ENCODE results near the gene C1orf174.

The C1orf174 gene

GRCh38 chr1:3864884-3865283, 35.2 kb downstream of the C1orf174 start:
- Histone ChIP-seq H3K4me3 (ENCODE audit: low read depth, low read length) (no peak overlapping the region), H3K9me3 (ENCODE audit: control insufficient read depth, insufficient read depth, low read depth, low read length) (no peaks in the 10 kb centered on the region), H3K4me1 (ENCODE audit: control insufficient read depth, insufficient read depth, low read length) (peaks cover 5% of the 10 kb centered on the region; the same call in 1 of the 2 replicates), H3K9ac (ENCODE audit: low read length) (no peak overlapping the region), H3K27me3 (ENCODE audit: control insufficient read depth, insufficient read depth, low read length) (no peaks in the 10 kb centered on the region), H3K27ac (ENCODE audit: low read depth, low read length) (no peak overlapping the region), H3K36me3 (ENCODE audit: control insufficient read depth, insufficient read depth, low read length) (0 out of 2 replicates have a peak, but pooled peaks cover 5% of the 10 kb centered on the region)

DNA sequence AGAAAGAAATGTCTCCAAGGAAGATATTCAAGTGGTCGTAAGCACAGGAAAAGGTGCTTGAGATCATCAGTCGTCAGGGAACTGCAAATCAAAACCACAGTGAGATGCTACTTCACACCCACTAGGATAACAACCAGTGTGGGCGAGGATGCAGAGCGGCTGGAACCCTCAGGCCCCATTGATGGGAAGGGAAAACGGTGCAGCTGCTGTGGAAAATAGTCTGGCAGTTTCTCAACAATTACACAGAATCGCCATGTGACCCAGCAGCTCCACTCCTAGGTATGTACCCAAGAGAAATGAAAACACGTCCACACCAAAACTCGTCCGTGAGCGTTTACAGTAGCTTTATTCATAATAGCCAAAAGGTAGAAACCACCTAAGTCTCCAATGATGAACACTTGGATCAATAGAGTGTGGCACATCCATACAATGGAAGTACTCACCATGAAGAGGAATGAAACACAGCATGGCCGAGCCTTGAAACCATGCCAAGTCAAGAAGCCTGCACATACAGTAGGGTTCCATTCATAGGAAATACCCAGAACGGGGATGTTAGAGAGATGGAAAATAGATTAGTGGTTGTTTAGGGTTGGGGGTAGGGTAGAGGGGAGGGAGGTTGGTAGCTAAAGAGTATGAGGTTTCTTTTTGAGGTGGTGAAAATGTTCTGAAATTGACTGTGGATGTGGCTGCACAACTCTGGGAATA, 36.7 kb downstream of the C1orf174 start:
- no peak overlapping the region for H3K27ac ChIP-seq (ENCODE audit: low read depth, low read length)
- H3K4me3 ChIP-seq (ENCODE audit: low read depth, low read length), result no peak overlapping the region
- H3K9me3 ChIP-seq (ENCODE audit: control insufficient read depth, insufficient read depth, low read depth, low read length), result no peaks in the 10 kb centered on the region
- 0 out of 2 replicates have a peak, but pooled peaks cover 3% of the 10 kb centered on the region for H3K36me3 ChIP-seq (ENCODE audit: control insufficient read depth, insufficient read depth, low read length)
- peaks cover 12% of the 10 kb centered on the region; the same call in 1 of the 2 replicates for H3K27me3 ChIP-seq (ENCODE audit: control insufficient read depth, insufficient read depth, low read length)
- peaks cover 10% of the 10 kb centered on the region; the same call in 1 of the 2 replicates for H3K4me1 ChIP-seq (ENCODE audit: control insufficient read depth, insufficient read depth, low read length)
- no peak overlapping the region for H3K9ac ChIP-seq (ENCODE audit: low read length)

- Histone ChIP-seq H3K27ac (ENCODE audit: low read depth, low read length) (no peak overlapping the region), H3K9ac (ENCODE audit: low read length) (no peak overlapping the region)
Measured at GRCh38 chr1:3858231-3858981, 41.7 kb downstream of the C1orf174 start.

GRCh38 chr1:3857791-3858129, 42.3 kb downstream of the C1orf174 start:
- Histone ChIP-seq H3K4me1 (ENCODE audit: control insufficient read depth, insufficient read depth, low read length) (peaks cover 19% of the 10 kb centered on the region; the same call in 1 of the 2 replicates), H3K36me3 (ENCODE audit: control insufficient read depth, insufficient read depth, low read length) (no peaks in the 10 kb centered on the region), H3K9ac (ENCODE audit: low read length) (peak overlapping the region; percentile 35), H3K4me3 (ENCODE audit: low read depth, low read length) (peak overlapping the region; percentile 94), H3K27ac (ENCODE audit: low read depth, low read length) (no peak overlapping the region), H3K9me3 (ENCODE audit: control insufficient read depth, insufficient read depth, low read depth, low read length) (no peaks in the 10 kb centered on the region), H3K27me3 (ENCODE audit: control insufficient read depth, insufficient read depth, low read length) (peaks cover 21% of the 10 kb centered on the region; the same call in 1 of the 2 replicates)

More at GRCh38 chr1:3858231-3858981, 41.7 kb downstream of the C1orf174 start:
- H3K4me3 ChIP-seq (ENCODE audit: low read depth, low read length), result peak overlapping the region; percentile 94
- H3K9me3 ChIP-seq (ENCODE audit: control insufficient read depth, insufficient read depth, low read depth, low read length), result no peaks in the 10 kb centered on the region
- peaks cover 19% of the 10 kb centered on the region; the same call in 1 of the 2 replicates for H3K4me1 ChIP-seq (ENCODE audit: control insufficient read depth, insufficient read depth, low read length)
- peaks cover 21% of the 10 kb centered on the region; the same call in 1 of the 2 replicates for H3K27me3 ChIP-seq (ENCODE audit: control insufficient read depth, insufficient read depth, low read length)
- no peaks in the 10 kb centered on the region for H3K36me3 ChIP-seq (ENCODE audit: control insufficient read depth, insufficient read depth, low read length)

- peak within 1 kb of the TSS; percentile 94 for H3K4me3 ChIP-seq (ENCODE audit: low read depth, low read length)
- peaks cover 21% of the 10 kb centered on the region; the same call in 1 of the 2 replicates for H3K27me3 ChIP-seq (ENCODE audit: control insufficient read depth, insufficient read depth, low read length)
- H3K4me1 ChIP-seq (ENCODE audit: control insufficient read depth, insufficient read depth, low read length), result peaks cover 19% of the 10 kb centered on the region; the same call in 1 of the 2 replicates
- no peaks in the 10 kb centered on the region for H3K9me3 ChIP-seq (ENCODE audit: control insufficient read depth, insufficient read depth, low read depth, low read length)
- H3K9ac ChIP-seq (ENCODE audit: low read length), result peak within 1 kb of the TSS; percentile 40
- H3K27ac ChIP-seq (ENCODE audit: low read depth, low read length), result no peak within 1 kb of the TSS
- H3K36me3 ChIP-seq (ENCODE audit: control insufficient read depth, insufficient read depth, low read length), result no peaks in the 10 kb centered on the region
Measured at GRCh38 chr1:3856923-3857790, 42.9 kb downstream of the C1orf174 start, which contains the start of the genes CEP104 and DFFB. Gene CEP104, minus strand, starts transcription at chr1:3857211. Its CDS starts 4,804 bp downstream, at chr1:3852407. Gene DFFB, plus strand, starts transcription at chr1:3857476. Its CDS starts 128 bp downstream, at chr1:3857604.

- H3K4me3 ChIP-seq (ENCODE audit: low read depth, low read length), result no peak overlapping the region
- no peaks in the 10 kb centered on the region for H3K9me3 ChIP-seq (ENCODE audit: control insufficient read depth, insufficient read depth, low read depth, low read length)
- H3K36me3 ChIP-seq (ENCODE audit: control insufficient read depth, insufficient read depth, low read length), result peaks cover 21% of the 10 kb centered on the region
- H3K27me3 ChIP-seq (ENCODE audit: control insufficient read depth, insufficient read depth, low read length), result peaks cover 4% of the 10 kb centered on the region; the same call in 1 of the 2 replicates
- H3K9ac ChIP-seq (ENCODE audit: low read length), result no peak overlapping the region
- peaks cover 4% of the 10 kb centered on the region; the same call in 1 of the 2 replicates for H3K4me1 ChIP-seq (ENCODE audit: control insufficient read depth, insufficient read depth, low read length)
- H3K27ac ChIP-seq (ENCODE audit: low read depth, low read length), result no peak overlapping the region
Measured at GRCh38 chr1:3852711-3853485, 47.2 kb downstream of the C1orf174 start.

- no peaks in the 10 kb centered on the region for H3K27me3 ChIP-seq (ENCODE audit: control insufficient read depth, insufficient read depth, low read length)
- peaks cover 26% of the 10 kb centered on the region for H3K36me3 ChIP-seq (ENCODE audit: control insufficient read depth, insufficient read depth, low read length)
- no peak overlapping the region for H3K4me3 ChIP-seq (ENCODE audit: low read depth, low read length)
- no peak overlapping the region for H3K9ac ChIP-seq (ENCODE audit: low read length)
- H3K9me3 ChIP-seq (ENCODE audit: control insufficient read depth, insufficient read depth, low read depth, low read length), result no peaks in the 10 kb centered on the region
- no peak overlapping the region for H3K27ac ChIP-seq (ENCODE audit: low read depth, low read length)
- peaks cover 3% of the 10 kb centered on the region; the same call in 1 of the 2 replicates for H3K4me1 ChIP-seq (ENCODE audit: control insufficient read depth, insufficient read depth, low read length)
Measured at GRCh38 chr1:3852091-3852490, 48.0 kb downstream of the C1orf174 start.

- peaks cover 3% of the 10 kb centered on the region; the same call in 1 of the 2 replicates for H3K4me1 ChIP-seq (ENCODE audit: control insufficient read depth, insufficient read depth, low read length)
- H3K9me3 ChIP-seq (ENCODE audit: control insufficient read depth, insufficient read depth, low read depth, low read length), result no peaks in the 10 kb centered on the region
- H3K4me3 ChIP-seq (ENCODE audit: low read depth, low read length), result no peak overlapping the region
- no peak overlapping the region for H3K27ac ChIP-seq (ENCODE audit: low read depth, low read length)
- H3K9ac ChIP-seq (ENCODE audit: low read length), result no peak overlapping the region
- H3K36me3 ChIP-seq (ENCODE audit: control insufficient read depth, insufficient read depth, low read length), result peaks cover 27% of the 10 kb centered on the region
- no peaks in the 10 kb centered on the region for H3K27me3 ChIP-seq (ENCODE audit: control insufficient read depth, insufficient read depth, low read length)
Measured at GRCh38 chr1:3851292-3851691, 48.8 kb downstream of the C1orf174 start.

- H3K4me1 ChIP-seq (ENCODE audit: control insufficient read depth, insufficient read depth, low read length), result peaks cover 3% of the 10 kb centered on the region; the same call in 1 of the 2 replicates
- no peak overlapping the region for H3K9ac ChIP-seq (ENCODE audit: low read length)
- H3K27me3 ChIP-seq (ENCODE audit: control insufficient read depth, insufficient read depth, low read length), result no peaks in the 10 kb centered on the region
- H3K27ac ChIP-seq (ENCODE audit: low read depth, low read length), result no peak overlapping the region
- H3K36me3 ChIP-seq (ENCODE audit: control insufficient read depth, insufficient read depth, low read length), result peaks cover 27% of the 10 kb centered on the region
- no peaks in the 10 kb centered on the region for H3K9me3 ChIP-seq (ENCODE audit: control insufficient read depth, insufficient read depth, low read depth, low read length)
- H3K4me3 ChIP-seq (ENCODE audit: low read depth, low read length), result no peak overlapping the region
Measured at GRCh38 chr1:3850857-3851256, 49.2 kb downstream of the C1orf174 start.

DNA sequence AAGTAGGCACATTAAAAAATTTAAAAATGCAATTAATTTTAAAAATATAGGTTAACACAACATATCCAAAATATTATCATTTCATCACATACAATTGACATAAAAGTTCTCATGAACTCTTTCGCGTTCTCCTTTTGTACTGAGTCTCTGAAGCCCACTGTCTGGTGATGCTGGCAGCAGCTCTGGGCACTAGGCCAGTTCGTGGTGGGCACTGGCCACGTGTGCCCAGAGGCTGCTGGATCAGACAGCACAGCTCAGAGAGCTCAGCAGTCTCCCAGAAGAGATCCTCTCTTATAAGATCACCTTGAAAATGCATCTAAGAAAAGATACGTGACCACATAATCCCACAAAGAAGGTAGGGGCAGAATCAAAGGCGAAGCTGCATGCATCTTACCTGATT, 53.0 kb downstream of the C1orf174 start:
- Histone ChIP-seq H3K4me3 (ENCODE audit: low read depth, low read length) (no peak overlapping the region), H3K27ac (ENCODE audit: low read depth, low read length) (no peak overlapping the region), H3K9ac (ENCODE audit: low read length) (no peak overlapping the region), H3K4me1 (ENCODE audit: control insufficient read depth, insufficient read depth, low read length) (no peaks in the 10 kb centered on the region), H3K9me3 (ENCODE audit: control insufficient read depth, insufficient read depth, low read depth, low read length) (no peaks in the 10 kb centered on the region), H3K27me3 (ENCODE audit: control insufficient read depth, insufficient read depth, low read length) (no peaks in the 10 kb centered on the region), H3K36me3 (ENCODE audit: control insufficient read depth, insufficient read depth, low read length) (peaks cover 44% of the 10 kb centered on the region)
